ENCODE measurements around the gene CTSO.

The CTSO gene

DNA sequence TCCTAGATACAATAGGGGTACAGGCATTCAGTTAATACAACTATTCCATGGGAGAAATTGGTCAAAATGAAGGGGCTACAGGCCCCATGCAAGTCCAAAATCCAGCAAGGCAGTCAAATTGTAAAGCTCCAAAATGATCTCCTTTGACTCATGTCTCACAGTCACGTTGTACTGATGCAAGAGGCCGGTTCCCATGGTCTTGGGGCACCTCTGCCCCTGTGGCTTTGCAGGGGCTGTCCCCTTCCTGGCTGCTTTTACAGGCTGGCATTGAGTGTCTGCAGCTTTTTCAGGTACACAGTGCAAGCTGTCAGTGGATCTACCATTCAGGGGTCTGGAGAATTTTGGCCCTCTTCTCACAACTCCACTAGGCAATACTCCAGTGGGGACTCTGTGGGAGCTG, 75.1 kb downstream of the CTSO start:
- Histone ChIP-seq H3K9me3 (no peaks in the 10 kb centered on the region), H3K4me3 (no peak overlapping the region), H3K36me3 (no peaks in the 10 kb centered on the region), H3K27me3 (no peaks in the 10 kb centered on the region), H3K4me1 (no peaks in the 10 kb centered on the region), H3K27ac (no peak overlapping the region)
- no peak for DNase-seq
- intact Hi-C loops (cut with DNase I; ENCODE audit: low total_unique reads) = no loop called here
- TF ChIP-seq, protein P1, sequence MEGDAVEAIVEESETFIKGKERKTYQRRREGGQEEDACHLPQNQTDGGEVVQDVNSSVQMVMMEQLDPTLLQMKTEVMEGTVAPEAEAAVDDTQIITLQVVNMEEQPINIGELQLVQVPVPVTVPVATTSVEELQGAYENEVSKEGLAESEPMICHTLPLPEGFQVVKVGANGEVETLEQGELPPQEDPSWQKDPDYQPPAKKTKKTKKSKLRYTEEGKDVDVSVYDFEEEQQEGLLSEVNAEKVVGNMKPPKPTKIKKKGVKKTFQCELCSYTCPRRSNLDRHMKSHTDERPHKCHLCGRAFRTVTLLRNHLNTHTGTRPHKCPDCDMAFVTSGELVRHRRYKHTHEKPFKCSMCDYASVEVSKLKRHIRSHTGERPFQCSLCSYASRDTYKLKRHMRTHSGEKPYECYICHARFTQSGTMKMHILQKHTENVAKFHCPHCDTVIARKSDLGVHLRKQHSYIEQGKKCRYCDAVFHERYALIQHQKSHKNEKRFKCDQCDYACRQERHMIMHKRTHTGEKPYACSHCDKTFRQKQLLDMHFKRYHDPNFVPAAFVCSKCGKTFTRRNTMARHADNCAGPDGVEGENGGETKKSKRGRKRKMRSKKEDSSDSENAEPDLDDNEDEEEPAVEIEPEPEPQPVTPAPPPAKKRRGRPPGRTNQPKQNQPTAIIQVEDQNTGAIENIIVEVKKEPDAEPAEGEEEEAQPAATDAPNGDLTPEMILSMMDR (IDR thresholded peaks at IDR 0.05) = no peak

DNA sequence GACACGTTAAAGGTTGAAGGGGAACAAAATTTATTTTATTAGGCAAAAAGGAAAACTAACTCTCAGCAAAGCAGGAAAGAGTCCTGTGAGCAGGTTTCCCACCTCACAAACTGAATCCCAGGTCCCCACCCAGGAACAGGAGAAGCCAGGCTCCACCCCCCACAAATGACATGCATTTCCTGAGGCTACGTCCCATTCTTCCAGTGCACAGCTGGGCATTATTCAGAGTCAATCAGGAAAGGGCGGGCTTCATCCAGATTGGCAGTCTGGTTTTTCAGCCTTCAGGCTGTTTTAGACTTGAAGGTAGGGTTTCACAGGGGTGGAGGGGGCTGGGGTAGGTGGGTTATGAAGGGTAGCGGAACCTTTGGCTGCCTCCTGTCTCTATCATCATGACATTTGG, 75.7 kb downstream of the CTSO start:
- Histone ChIP-seq H3K9me3 (no peaks in the 10 kb centered on the region), H3K4me1 (no peaks in the 10 kb centered on the region), H3K27ac (no peak overlapping the region), H3K4me3 (no peak overlapping the region), H3K36me3 (no peaks in the 10 kb centered on the region), H3K27me3 (no peaks in the 10 kb centered on the region)
- intact Hi-C loops (cut with DNase I; ENCODE audit: low total_unique reads) = no loop called here
- TF ChIP-seq, protein P1 (IDR thresholded peaks at IDR 0.05) = no peak
- no peak for DNase-seq

DNA sequence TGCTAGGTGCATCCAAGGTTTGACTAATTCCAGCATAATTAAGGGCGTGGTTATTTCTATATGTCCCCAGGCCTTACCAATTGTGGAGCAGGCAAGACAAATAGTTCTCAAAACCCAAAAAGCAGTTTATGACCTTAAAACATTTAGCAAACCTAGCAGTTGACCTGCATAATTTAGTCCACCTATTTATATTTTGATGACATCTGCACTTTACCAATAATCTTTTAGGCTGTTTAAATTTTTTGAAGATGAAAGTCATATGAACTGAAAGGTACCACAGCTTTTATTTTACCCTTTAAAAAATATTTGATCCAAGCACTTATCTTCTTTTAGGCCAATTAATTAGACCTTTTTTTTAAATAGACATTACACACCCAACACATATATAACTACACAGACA, 77.8 kb downstream of the CTSO start:
- no peak overlapping the region for H3K4me3 ChIP-seq
- H3K4me1 ChIP-seq = no peaks in the 10 kb centered on the region
- intact Hi-C loops (cut with DNase I; ENCODE audit: low total_unique reads) = no loop called here
- no peaks in the 10 kb centered on the region for H3K36me3 ChIP-seq
- no peaks in the 10 kb centered on the region for H3K27me3 ChIP-seq
- TF ChIP-seq, protein P1 (IDR thresholded peaks at IDR 0.05) = no peak
- H3K27ac ChIP-seq = no peak overlapping the region
- no peaks in the 10 kb centered on the region for H3K9me3 ChIP-seq
- no peak for DNase-seq

All from tibial artery (tissue), 4 donors.